ENCODE results near the gene TARP.

Gene TARP

GRCh38 chr7:38309555-38309954 lies 36.1 kb upstream of the TARP start:
- no peak for TF ChIP-seq CTCF (IDR thresholded peaks at IDR 0.05)

GRCh38 chr7:38308140-38308539 lies 34.7 kb upstream of the TARP start:
- Histone ChIP-seq H3K4me1 (peaks cover 0 to 56% of the 10 kb centered on the region in 2 donors), H3K4me3 (no peak overlapping the region), H3K9me3 (no peaks in the 10 kb centered on the region), H3K27me3 (no peaks in the 10 kb centered on the region), H3K27ac (peak overlapping the region in 1 of 2 donors; percentile 57), H3K36me3 (no peaks in the 10 kb centered on the region)
- DNase-seq (no peak), ATAC-seq (no peak)
- intact Hi-C loops (cut with DNase I), result no loop called here
- TF ChIP-seq CTCF (IDR thresholded peaks at IDR 0.05), result no peak

More at GRCh38 chr7:38309555-38309954, 36.1 kb upstream of the TARP start:
- no peak for ATAC-seq
- DNase-seq, result no peak
- H3K4me3 ChIP-seq, result no peak overlapping the region
- H3K36me3 ChIP-seq, result no peaks in the 10 kb centered on the region
- intact Hi-C loops (cut with DNase I), result no loop called here
- H3K4me1 ChIP-seq, result peaks cover 0 to 61% of the 10 kb centered on the region in 2 donors
- H3K9me3 ChIP-seq, result no peaks in the 10 kb centered on the region
- H3K27me3 ChIP-seq, result no peaks in the 10 kb centered on the region
- no peak overlapping the region for H3K27ac ChIP-seq

DNA sequence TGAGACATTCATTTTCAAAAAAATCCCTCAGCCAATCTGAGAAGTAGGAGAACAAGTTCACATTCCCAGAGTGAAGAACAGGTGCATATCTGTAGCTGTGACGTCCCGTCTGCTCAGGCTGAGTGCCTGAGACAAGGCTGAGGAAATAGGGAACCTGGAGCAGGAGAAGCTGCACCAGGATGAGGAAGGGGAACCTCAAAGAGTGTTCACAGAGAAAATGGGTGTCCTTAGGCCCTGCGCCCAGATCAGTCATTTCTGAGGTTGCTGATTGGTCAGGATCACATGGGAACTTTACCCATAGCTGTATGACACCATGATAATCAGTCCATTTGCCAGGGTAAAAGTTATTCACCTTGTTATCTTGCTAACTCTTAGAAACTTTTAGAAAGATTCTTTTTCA lies 34.2 kb upstream of the TARP start:
- peak overlapping the region in 1 of 2 donors; percentile 57 for H3K27ac ChIP-seq
- intact Hi-C loops (cut with DNase I), result no loop called here
- ATAC-seq (no peak), DNase-seq (no peak)
- peaks cover 0 to 51% of the 10 kb centered on the region in 2 donors for H3K4me1 ChIP-seq
- no peaks in the 10 kb centered on the region for H3K27me3 ChIP-seq
- no peaks in the 10 kb centered on the region for H3K36me3 ChIP-seq
- H3K9me3 ChIP-seq, result no peaks in the 10 kb centered on the region
- no peak overlapping the region for H3K4me3 ChIP-seq
- no peak for TF ChIP-seq CTCF (IDR thresholded peaks at IDR 0.05)

- TF ChIP-seq CTCF (IDR thresholded peaks at IDR 0.05), result no peak
- DNase-seq, result no peak
- Histone ChIP-seq H3K4me3 (no peak overlapping the region), H3K9me3 (no peaks in the 10 kb centered on the region), H3K4me1 (peaks cover 0 to 43% of the 10 kb centered on the region in 2 donors), H3K27me3 (no peaks in the 10 kb centered on the region), H3K36me3 (no peaks in the 10 kb centered on the region), H3K27ac (peak overlapping the region in 1 of 2 donors; percentile 57)
- intact Hi-C loops (cut with DNase I), result no loop called here
- ATAC-seq, result no peak
These were observed 33.5 kb upstream of the TARP start for GRCh38 chr7:38306914-38307313.

- Histone ChIP-seq H3K9me3 (no peaks in the 10 kb centered on the region), H3K27ac (no peak overlapping the region), H3K4me1 (peaks cover 0 to 39% of the 10 kb centered on the region in 2 donors), H3K4me3 (no peak overlapping the region), H3K36me3 (no peaks in the 10 kb centered on the region), H3K27me3 (no peaks in the 10 kb centered on the region)
- intact Hi-C loops (cut with DNase I), result no loop called here
- ATAC-seq (no peak), DNase-seq (no peak)
- no peak for TF ChIP-seq CTCF (IDR thresholded peaks at IDR 0.05)
These were observed 32.7 kb upstream of the TARP start for GRCh38 chr7:38306171-38306570.

All from left lung (tissue), 4 donors.